Liver (tissue), 9 donors: Measurements from ENCODE around the gene ZFX. TPM values are rescaled to one million over a fixed set of nuclear protein-coding genes. Genes with fewer than 3 reads are reported as not detected.

Experiments used
- DNase-seq: peaks from one replicate; pipeline ENCODE4 v3.0.0-alpha.2; 2017; ENCODE audit warnings: low spot score
- H3K27ac ChIP-seq, 2 donors: one replicate each; pipeline ENCODE4 v1.7.0; 2013; ENCODE audit warnings: inconsistent platforms in 2 of 2, low read length in 2 of 2, control low read depth in 1 of 2, low read depth in 1 of 2, mild to moderate bottlenecking in 1 of 2
- H3K27me3 ChIP-seq, 4 donors: one replicate each; pipeline versions ENCODE4 v1.6.1 to v1.7.0; 2013; ENCODE audit warnings: low read length in 3 of 4, inconsistent platforms in 1 of 4, mild to moderate bottlenecking in 1 of 4, moderate library complexity in 1 of 4; ENCODE audit not compliant: control insufficient read depth in 4 of 4, insufficient read depth in 4 of 4
- H3K36me3 ChIP-seq, 4 donors: one replicate each; pipeline versions ENCODE4 v1.6.1 to v1.7.0; 2013; ENCODE audit warnings: low read length in 3 of 4, mild to moderate bottlenecking in 3 of 4, low read depth in 1 of 4, moderate library complexity in 1 of 4; ENCODE audit not compliant: control insufficient read depth in 4 of 4, insufficient read depth in 3 of 4
- H3K4me1 ChIP-seq, 4 donors: one replicate each; pipeline versions ENCODE4 v1.6.1 to v1.7.0; 2013; ENCODE audit warnings: low read length in 3 of 4, mild to moderate bottlenecking in 3 of 4, moderate library complexity in 1 of 4; ENCODE audit not compliant: control insufficient read depth in 4 of 4, insufficient read depth in 4 of 4
- H3K4me3 ChIP-seq, 3 donors: one replicate each; pipeline versions ENCODE4 v1.6.1 to v1.7.0; 2013; ENCODE audit warnings: low read length in 3 of 3, control low read depth in 1 of 3, low read depth in 1 of 3, mild to moderate bottlenecking in 1 of 3
- H3K9ac ChIP-seq, 2 donors: one replicate each; pipeline ENCODE4 v1.7.0; 2013; ENCODE audit warnings: low read length in 2 of 2, mild to moderate bottlenecking in 2 of 2, moderate library complexity in 2 of 2, control low read depth in 1 of 2, low read depth in 1 of 2
- H3K9me3 ChIP-seq, 4 donors: one replicate each; pipeline versions ENCODE4 v1.6.1 to v1.7.0; 2013; ENCODE audit warnings: low read length in 3 of 4; ENCODE audit not compliant: control insufficient read depth in 4 of 4
- EGR1 ChIP-seq, 2 donors: IDR thresholded peaks; 2 replicates each; pipeline ENCODE4 v1.6.1; 2016 to 2018; ENCODE audit warnings: antibody characterized with exemption in 2 of 2, low read depth in 2 of 2
- FOXA1 ChIP-seq: IDR thresholded peaks from 2 replicates; pipeline ENCODE4 v1.6.1; 2016; ENCODE audit warnings: antibody characterized with exemption
- GABPA ChIP-seq, 2 donors: IDR thresholded peaks in 1 of 2; conservative IDR thresholded peaks in 1 of 2; 2 replicates each; pipeline ENCODE4 v1.6.1; 2016; ENCODE audit warnings: antibody characterized with exemption in 2 of 2, mild to moderate bottlenecking in 1 of 2, moderate library complexity in 1 of 2
- HNF4A ChIP-seq, 2 donors: conservative IDR thresholded peaks; 2 replicates each; pipeline ENCODE4 v1.6.1; 2016; ENCODE audit warnings: antibody characterized with exemption in 2 of 2, mild to moderate bottlenecking in 2 of 2
- HNF4G ChIP-seq: IDR thresholded peaks from 2 replicates; pipeline ENCODE4 v1.6.1; 2016; ENCODE audit warnings: antibody characterized with exemption
- JUND ChIP-seq, 2 donors: IDR thresholded peaks; 2 replicates each; pipeline ENCODE4 v1.6.1; 2016; ENCODE audit warnings: antibody characterized with exemption in 2 of 2
- NR2F2 ChIP-seq: IDR thresholded peaks from 2 replicates; pipeline ENCODE4 v1.6.1; 2016; ENCODE audit warnings: antibody characterized with exemption
- RAD21 ChIP-seq, 2 donors: IDR thresholded peaks; 2 replicates each; pipeline ENCODE4 v1.6.1; 2016; ENCODE audit warnings: antibody characterized with exemption in 2 of 2, mild to moderate bottlenecking in 2 of 2
- RXRA ChIP-seq, 2 donors: IDR thresholded peaks; 2 replicates each; pipeline ENCODE4 v1.6.1; 2017 to 2018; ENCODE audit warnings: antibody characterized with exemption in 2 of 2, mild to moderate bottlenecking in 1 of 2
- SP1 ChIP-seq: IDR thresholded peaks from 2 replicates; pipeline ENCODE4 v1.6.1; 2018; ENCODE audit warnings: antibody characterized with exemption, mild to moderate bottlenecking
- TAF1 ChIP-seq: conservative IDR thresholded peaks from 2 replicates; pipeline ENCODE4 v1.6.1; 2016; ENCODE audit warnings: antibody characterized with exemption, mild to moderate bottlenecking
- YY1 ChIP-seq: IDR thresholded peaks from 2 replicates; pipeline ENCODE4 v1.6.1; 2016; ENCODE audit warnings: antibody characterized with exemption, mild to moderate bottlenecking
- WGBS: extraction: QIAGEN DNeasy Blood & Tissue Kit; methylation state at CpG from one replicate; pipeline ENCODE4 v1.1.7; 2013; 5-methylcytosine and 5-hydroxymethylcytosine counted together
- polyA plus RNA-seq, 2 donors: library from polyadenylated mRNA; stranded (reverse) in 1 of 2; unstranded in 1 of 2; fragments of 200-250 nt in 1 of 2; fragments of >200 nt in 1 of 2; fragmentation: Nextera tagmentation in 1 of 2; extraction: Ambion mirVana in 1 of 2; gene quantifications; one replicate each; pipeline versions ENCODE4 v1.2.1 to v1.2.3, GENCODE V29; 2013 to 2015
- total RNA-seq, 2 donors: library from RNA; depleted of rRNA; stranded (reverse); fragments of >200 nt; gene quantifications; one replicate each; pipeline ENCODE4 v1.2.3, GENCODE V29; 2014
- TF ChIP-seq, protein P1 (sequence below): IDR thresholded peaks from 2 replicates; pipeline ENCODE4 v1.6.1; 2016; ENCODE audit warnings: antibody characterized with exemption
- TF ChIP-seq, protein P2 (sequence below): fragments of 150-350 bp; IDR thresholded peaks from 2 replicates; pipeline ENCODE4 v1.5.1; 2017; ENCODE audit warnings: improper control_type of control experiment, low read depth, low read length; ENCODE audit not compliant: missing input control
- TF ChIP-seq, protein P3 (sequence below): IDR thresholded peaks from 2 replicates; pipeline ENCODE4 v1.6.1; 2016; ENCODE audit warnings: antibody characterized with exemption
- TF ChIP-seq, protein P4 (sequence below): IDR thresholded peaks from 2 replicates; pipeline ENCODE4 v1.6.1; 2016; ENCODE audit warnings: antibody characterized with exemption, mild to moderate bottlenecking
- donor health status: healthy.
- donor health status: healthy.
- donor health status: healthy.
- donor health status: healthy.
- donor health status: healthy.

ZFX gene
- total and polyA plus RNA-seq, 4 donors, result 3.8 to 50.0 (median 19.0) TPM

DNA sequence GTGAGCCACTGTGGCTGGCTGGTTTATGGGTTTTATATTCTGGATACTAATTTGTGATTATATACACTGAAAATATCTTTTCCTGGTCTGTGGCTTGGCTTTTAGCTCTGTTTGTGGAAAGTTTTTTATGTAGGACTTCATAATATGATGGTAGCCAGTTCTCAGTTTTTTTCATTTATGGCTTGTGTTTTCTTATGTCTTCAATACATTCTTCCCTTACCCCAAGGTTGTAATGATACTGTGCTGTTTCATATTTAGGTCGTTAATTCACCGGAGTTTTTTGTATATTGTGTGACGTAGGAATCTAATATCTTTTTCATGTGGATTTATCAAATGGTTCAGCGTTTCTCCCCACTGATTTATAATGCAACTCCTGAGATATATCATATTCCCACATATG lies 6.6 kb downstream of the ZFX start:
- Histone ChIP-seq H3K9me3 (no peaks in the 10 kb centered on the region), H3K36me3 (peaks cover 0 to 3% (median 0%) of the 10 kb centered on the region in 4 donors), H3K9ac (no peak overlapping the region), H3K4me1 (peaks cover 3 to 54% (median 48%) of the 10 kb centered on the region in 4 donors), H3K4me3 (no peak overlapping the region), H3K27me3 (no peaks in the 10 kb centered on the region), H3K27ac (no peak overlapping the region)
- 91% methylated on average over 4 of the region's 4 CpGs for WGBS
- no peak for TF ChIP-seq YY1
- no peak for TF ChIP-seq EGR1 (IDR thresholded peaks at IDR 0.05; ENCODE audit: low read depth in 2 of 2)
- TF ChIP-seq TAF1, result no peak
- no peak for TF ChIP-seq FOXA1
- TF ChIP-seq HNF4A (conservative IDR thresholded peaks at IDR 0.05), result no peak
- no peak for TF ChIP-seq GABPA (IDR thresholded peaks at IDR 0.05 in 1 of 2, conservative IDR thresholded peaks at IDR 0.05 in 1 of 2)
- TF ChIP-seq JUND (IDR thresholded peaks at IDR 0.05), result no peak
- TF ChIP-seq RAD21 (IDR thresholded peaks at IDR 0.05), result no peak
- no peak for TF ChIP-seq HNF4G
- TF ChIP-seq SP1, result no peak
- TF ChIP-seq, protein P1, sequence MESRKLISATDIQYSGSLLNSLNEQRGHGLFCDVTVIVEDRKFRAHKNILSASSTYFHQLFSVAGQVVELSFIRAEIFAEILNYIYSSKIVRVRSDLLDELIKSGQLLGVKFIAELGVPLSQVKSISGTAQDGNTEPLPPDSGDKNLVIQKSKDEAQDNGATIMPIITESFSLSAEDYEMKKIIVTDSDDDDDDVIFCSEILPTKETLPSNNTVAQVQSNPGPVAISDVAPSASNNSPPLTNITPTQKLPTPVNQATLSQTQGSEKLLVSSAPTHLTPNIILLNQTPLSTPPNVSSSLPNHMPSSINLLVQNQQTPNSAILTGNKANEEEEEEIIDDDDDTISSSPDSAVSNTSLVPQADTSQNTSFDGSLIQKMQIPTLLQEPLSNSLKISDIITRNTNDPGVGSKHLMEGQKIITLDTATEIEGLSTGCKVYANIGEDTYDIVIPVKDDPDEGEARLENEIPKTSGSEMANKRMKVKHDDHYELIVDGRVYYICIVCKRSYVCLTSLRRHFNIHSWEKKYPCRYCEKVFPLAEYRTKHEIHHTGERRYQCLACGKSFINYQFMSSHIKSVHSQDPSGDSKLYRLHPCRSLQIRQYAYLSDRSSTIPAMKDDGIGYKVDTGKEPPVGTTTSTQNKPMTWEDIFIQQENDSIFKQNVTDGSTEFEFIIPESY, result no peak
- TF ChIP-seq, protein P2, sequence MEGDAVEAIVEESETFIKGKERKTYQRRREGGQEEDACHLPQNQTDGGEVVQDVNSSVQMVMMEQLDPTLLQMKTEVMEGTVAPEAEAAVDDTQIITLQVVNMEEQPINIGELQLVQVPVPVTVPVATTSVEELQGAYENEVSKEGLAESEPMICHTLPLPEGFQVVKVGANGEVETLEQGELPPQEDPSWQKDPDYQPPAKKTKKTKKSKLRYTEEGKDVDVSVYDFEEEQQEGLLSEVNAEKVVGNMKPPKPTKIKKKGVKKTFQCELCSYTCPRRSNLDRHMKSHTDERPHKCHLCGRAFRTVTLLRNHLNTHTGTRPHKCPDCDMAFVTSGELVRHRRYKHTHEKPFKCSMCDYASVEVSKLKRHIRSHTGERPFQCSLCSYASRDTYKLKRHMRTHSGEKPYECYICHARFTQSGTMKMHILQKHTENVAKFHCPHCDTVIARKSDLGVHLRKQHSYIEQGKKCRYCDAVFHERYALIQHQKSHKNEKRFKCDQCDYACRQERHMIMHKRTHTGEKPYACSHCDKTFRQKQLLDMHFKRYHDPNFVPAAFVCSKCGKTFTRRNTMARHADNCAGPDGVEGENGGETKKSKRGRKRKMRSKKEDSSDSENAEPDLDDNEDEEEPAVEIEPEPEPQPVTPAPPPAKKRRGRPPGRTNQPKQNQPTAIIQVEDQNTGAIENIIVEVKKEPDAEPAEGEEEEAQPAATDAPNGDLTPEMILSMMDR, result no peak
- TF ChIP-seq RXRA (IDR thresholded peaks at IDR 0.05), result no peak
- DNase-seq, result no peak

DNA sequence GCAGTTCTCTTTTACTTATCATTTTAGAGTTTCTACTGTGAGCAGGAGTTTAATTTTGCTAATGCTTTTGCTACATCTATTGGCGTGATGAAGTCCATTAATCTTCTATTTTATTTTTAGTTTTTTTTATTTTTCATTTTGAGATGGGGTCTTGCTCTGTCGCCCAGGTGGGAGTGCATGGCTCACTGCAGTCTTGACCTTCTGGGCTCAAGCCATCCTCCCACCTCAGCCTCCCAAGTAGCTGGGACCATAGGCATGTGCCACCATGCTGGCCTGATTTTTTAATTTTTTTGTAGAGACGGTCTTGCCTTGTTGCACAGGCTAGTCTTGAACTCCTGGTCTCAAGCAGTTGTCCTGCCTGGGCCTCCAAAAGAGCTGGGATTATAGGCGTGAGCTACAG lies 9.4 kb downstream of the ZFX start:
- TF ChIP-seq EGR1 (IDR thresholded peaks at IDR 0.05; ENCODE audit: low read depth in 2 of 2) (no peak), TAF1 (no peak), NR2F2 (no peak), FOXA1 (no peak)
- TF ChIP-seq, protein P3, sequence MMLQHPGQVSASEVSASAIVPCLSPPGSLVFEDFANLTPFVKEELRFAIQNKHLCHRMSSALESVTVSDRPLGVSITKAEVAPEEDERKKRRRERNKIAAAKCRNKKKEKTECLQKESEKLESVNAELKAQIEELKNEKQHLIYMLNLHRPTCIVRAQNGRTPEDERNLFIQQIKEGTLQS, result no peak
- TF ChIP-seq, protein P4, sequence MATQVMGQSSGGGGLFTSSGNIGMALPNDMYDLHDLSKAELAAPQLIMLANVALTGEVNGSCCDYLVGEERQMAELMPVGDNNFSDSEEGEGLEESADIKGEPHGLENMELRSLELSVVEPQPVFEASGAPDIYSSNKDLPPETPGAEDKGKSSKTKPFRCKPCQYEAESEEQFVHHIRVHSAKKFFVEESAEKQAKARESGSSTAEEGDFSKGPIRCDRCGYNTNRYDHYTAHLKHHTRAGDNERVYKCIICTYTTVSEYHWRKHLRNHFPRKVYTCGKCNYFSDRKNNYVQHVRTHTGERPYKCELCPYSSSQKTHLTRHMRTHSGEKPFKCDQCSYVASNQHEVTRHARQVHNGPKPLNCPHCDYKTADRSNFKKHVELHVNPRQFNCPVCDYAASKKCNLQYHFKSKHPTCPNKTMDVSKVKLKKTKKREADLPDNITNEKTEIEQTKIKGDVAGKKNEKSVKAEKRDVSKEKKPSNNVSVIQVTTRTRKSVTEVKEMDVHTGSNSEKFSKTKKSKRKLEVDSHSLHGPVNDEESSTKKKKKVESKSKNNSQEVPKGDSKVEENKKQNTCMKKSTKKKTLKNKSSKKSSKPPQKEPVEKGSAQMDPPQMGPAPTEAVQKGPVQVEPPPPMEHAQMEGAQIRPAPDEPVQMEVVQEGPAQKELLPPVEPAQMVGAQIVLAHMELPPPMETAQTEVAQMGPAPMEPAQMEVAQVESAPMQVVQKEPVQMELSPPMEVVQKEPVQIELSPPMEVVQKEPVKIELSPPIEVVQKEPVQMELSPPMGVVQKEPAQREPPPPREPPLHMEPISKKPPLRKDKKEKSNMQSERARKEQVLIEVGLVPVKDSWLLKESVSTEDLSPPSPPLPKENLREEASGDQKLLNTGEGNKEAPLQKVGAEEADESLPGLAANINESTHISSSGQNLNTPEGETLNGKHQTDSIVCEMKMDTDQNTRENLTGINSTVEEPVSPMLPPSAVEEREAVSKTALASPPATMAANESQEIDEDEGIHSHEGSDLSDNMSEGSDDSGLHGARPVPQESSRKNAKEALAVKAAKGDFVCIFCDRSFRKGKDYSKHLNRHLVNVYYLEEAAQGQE, result no peak
- Histone ChIP-seq H3K4me1 (peaks cover 0 to 33% (median 26%) of the 10 kb centered on the region in 4 donors), H3K4me3 (no peak overlapping the region), H3K27me3 (no peaks in the 10 kb centered on the region), H3K36me3 (peaks cover 0 to 6% (median 0%) of the 10 kb centered on the region in 4 donors), H3K27ac (no peak overlapping the region), H3K9me3 (no peaks in the 10 kb centered on the region), H3K9ac (no peak overlapping the region)
- 88% methylated on average over 4 of the region's 4 CpGs for whole genome bisulfite sequencing
- DNase-seq, result no peak
